Osteoblast (primary cell): Measurements from ENCODE around the gene CR1. TPM values are rescaled to one million over a fixed set of nuclear protein-coding genes. Genes with fewer than 3 reads are reported as not detected.

Experiments used
- DNase-seq: peaks from one replicate; pipeline ENCODE4 v3.0.0; 2011; ENCODE audit warnings: low spot score, mixed read lengths; ENCODE audit not compliant: insufficient read length; ENCODE audit errors: missing footprints
- H2AFZ ChIP-seq: 2 replicates; pipeline ENCODE4 v1.6.0; 2011; ENCODE audit warnings: mild to moderate bottlenecking, low read length
- H3K27ac ChIP-seq: 2 replicates; pipeline ENCODE4 v1.5.1; 2011; ENCODE audit warnings: mild to moderate bottlenecking, low read depth, low read length, moderate library complexity
- H3K27me3 ChIP-seq: 2 replicates; pipeline ENCODE4 v1.6.0; 2012; ENCODE audit warnings: mild to moderate bottlenecking, control low read depth, inconsistent platforms, low read length, moderate library complexity; ENCODE audit not compliant: insufficient read depth
- H3K36me3 ChIP-seq: 2 replicates; pipeline ENCODE4 v1.5.1; 2011; ENCODE audit warnings: mild to moderate bottlenecking, low read length, control low read depth, moderate library complexity; ENCODE audit not compliant: insufficient read depth
- H3K4me1 ChIP-seq: 2 replicates; pipeline ENCODE4 v1.5.1; 2011; ENCODE audit warnings: mild to moderate bottlenecking, low read length, control low read depth, moderate library complexity; ENCODE audit not compliant: insufficient read depth
- H3K4me2 ChIP-seq: 2 replicates; pipeline ENCODE4 v1.6.0; 2011; ENCODE audit warnings: mild to moderate bottlenecking, low read length; ENCODE audit not compliant: insufficient read depth
- H3K4me3 ChIP-seq: fragments of 200-600 bp; sonication (generic); 3 replicates; pipeline ENCODE4 v1.5.1; 2012; ENCODE audit warnings: mild to moderate bottlenecking, low read length, inconsistent platforms; ENCODE audit not compliant: insufficient read depth
- H3K79me2 ChIP-seq: 2 replicates; pipeline ENCODE4 v1.6.0; 2012; ENCODE audit warnings: mild to moderate bottlenecking, low read length, control low read depth, inconsistent platforms; ENCODE audit not compliant: insufficient read depth
- H3K9me3 ChIP-seq: 2 replicates; pipeline ENCODE4 v1.5.1; 2011; ENCODE audit warnings: low read depth, low read length, control low read depth
- H4K20me1 ChIP-seq: 2 replicates; pipeline ENCODE4 v1.6.0; 2012; ENCODE audit warnings: mild to moderate bottlenecking, low read length, control low read depth; ENCODE audit not compliant: insufficient read depth
- total RNA-seq: library from RNA; depleted of rRNA; stranded (reverse); fragments of >200 nt; gene quantifications from 2 replicates; pipeline ENCODE4 v1.2.3, GENCODE V29; 2012
- TF ChIP-seq, protein P1 (sequence below): IDR thresholded peaks from 2 replicates; pipeline ENCODE4 v1.5.1; 2011; ENCODE audit warnings: mild to moderate bottlenecking, low read depth, low read length, moderate library complexity; ENCODE audit errors: extremely low read depth

The CR1 gene
- total RNA-seq, 1 donor = under 0.01 TPM

DNA sequence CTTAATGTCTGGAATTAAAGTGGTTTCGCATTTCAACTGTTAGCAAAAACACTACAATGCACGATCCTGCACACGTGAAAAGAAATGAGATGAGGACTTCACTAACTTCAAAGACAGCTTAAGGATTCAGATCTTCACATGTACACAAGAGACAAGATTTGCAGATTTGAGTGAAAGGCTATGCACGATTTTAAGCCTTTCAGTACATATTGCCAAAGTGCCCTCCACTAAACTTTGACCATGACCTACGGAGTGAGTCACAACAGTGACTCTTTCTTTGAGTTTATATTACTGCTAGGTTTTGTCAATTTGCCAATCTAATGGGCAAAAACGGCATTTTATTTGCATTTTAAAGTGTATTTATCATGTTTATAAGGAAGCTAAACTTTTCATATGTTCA, 107.8 kb downstream of the CR1 start:
- TF ChIP-seq, protein P1, sequence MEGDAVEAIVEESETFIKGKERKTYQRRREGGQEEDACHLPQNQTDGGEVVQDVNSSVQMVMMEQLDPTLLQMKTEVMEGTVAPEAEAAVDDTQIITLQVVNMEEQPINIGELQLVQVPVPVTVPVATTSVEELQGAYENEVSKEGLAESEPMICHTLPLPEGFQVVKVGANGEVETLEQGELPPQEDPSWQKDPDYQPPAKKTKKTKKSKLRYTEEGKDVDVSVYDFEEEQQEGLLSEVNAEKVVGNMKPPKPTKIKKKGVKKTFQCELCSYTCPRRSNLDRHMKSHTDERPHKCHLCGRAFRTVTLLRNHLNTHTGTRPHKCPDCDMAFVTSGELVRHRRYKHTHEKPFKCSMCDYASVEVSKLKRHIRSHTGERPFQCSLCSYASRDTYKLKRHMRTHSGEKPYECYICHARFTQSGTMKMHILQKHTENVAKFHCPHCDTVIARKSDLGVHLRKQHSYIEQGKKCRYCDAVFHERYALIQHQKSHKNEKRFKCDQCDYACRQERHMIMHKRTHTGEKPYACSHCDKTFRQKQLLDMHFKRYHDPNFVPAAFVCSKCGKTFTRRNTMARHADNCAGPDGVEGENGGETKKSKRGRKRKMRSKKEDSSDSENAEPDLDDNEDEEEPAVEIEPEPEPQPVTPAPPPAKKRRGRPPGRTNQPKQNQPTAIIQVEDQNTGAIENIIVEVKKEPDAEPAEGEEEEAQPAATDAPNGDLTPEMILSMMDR = no peak
- Histone ChIP-seq H3K79me2 (no peaks in the 10 kb centered on the region), H3K4me3 (no peak overlapping the region), H3K9me3 (no peaks in the 10 kb centered on the region), H3K27me3 (no peaks in the 10 kb centered on the region), H3K27ac (no peak overlapping the region), H4K20me1 (no peaks in the 10 kb centered on the region), H2AFZ (no peak overlapping the region), H3K4me2 (no peak overlapping the region), H3K36me3 (no peaks in the 10 kb centered on the region), H3K4me1 (no peaks in the 10 kb centered on the region)
- DNase-seq = no peak

GRCh38 chr1:207605444-207606361, 109.7 kb downstream of the CR1 start:
- H2AFZ ChIP-seq = no peak overlapping the region
- DNase-seq = no peak
- no peak overlapping the region for H3K4me3 ChIP-seq
- H3K9me3 ChIP-seq = no peaks in the 10 kb centered on the region
- H4K20me1 ChIP-seq = no peaks in the 10 kb centered on the region
- TF ChIP-seq, protein P1 = no peak
- no peaks in the 10 kb centered on the region for H3K4me1 ChIP-seq
- H3K4me2 ChIP-seq = no peak overlapping the region
- no peaks in the 10 kb centered on the region for H3K36me3 ChIP-seq
- no peak overlapping the region for H3K27ac ChIP-seq
- H3K79me2 ChIP-seq = no peaks in the 10 kb centered on the region
- no peaks in the 10 kb centered on the region for H3K27me3 ChIP-seq

GRCh38 chr1:207606362-207606755, 110.4 kb downstream of the CR1 start:
- Histone ChIP-seq H3K36me3 (no peaks in the 10 kb centered on the region), H4K20me1 (no peaks in the 10 kb centered on the region), H3K4me2 (no peak overlapping the region), H3K79me2 (no peaks in the 10 kb centered on the region), H3K27ac (no peak overlapping the region), H3K9me3 (no peaks in the 10 kb centered on the region), H3K4me1 (no peaks in the 10 kb centered on the region), H3K4me3 (no peak overlapping the region), H3K27me3 (no peaks in the 10 kb centered on the region), H2AFZ (no peak overlapping the region)
- DNase-seq = no peak
- TF ChIP-seq, protein P1 = no peak

DNA sequence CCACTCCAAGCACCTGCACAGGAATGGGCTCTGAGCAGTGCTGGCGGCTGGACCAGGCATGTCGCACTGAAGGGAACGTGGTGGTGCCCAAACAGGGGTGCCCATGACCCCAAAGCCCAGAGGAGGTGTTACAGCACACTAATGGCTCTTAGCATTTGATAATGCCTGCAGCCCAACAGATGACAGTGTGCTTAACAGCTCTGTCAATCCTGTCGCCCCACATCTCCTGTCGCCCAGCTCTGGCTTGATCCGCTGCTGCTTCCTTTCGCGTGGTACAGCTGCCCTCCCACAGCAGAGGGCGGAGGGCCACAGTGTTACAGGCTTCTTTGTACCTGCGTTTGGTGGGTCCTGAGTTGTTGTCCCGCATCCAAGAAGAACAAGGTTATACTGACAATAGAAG, 116.8 kb downstream of the CR1 start:
- H3K27me3 ChIP-seq = no peaks in the 10 kb centered on the region
- H3K79me2 ChIP-seq = no peaks in the 10 kb centered on the region
- H3K9me3 ChIP-seq = no peaks in the 10 kb centered on the region
- no peaks in the 10 kb centered on the region for H3K4me1 ChIP-seq
- no peak for DNase-seq
- no peaks in the 10 kb centered on the region for H4K20me1 ChIP-seq
- no peak overlapping the region for H2AFZ ChIP-seq
- no peaks in the 10 kb centered on the region for H3K36me3 ChIP-seq
- TF ChIP-seq, protein P1 = no peak
- no peak overlapping the region for H3K4me3 ChIP-seq
- no peak overlapping the region for H3K4me2 ChIP-seq
- no peak overlapping the region for H3K27ac ChIP-seq
